ENCODE measurements around the gene FMN1.

DNA sequence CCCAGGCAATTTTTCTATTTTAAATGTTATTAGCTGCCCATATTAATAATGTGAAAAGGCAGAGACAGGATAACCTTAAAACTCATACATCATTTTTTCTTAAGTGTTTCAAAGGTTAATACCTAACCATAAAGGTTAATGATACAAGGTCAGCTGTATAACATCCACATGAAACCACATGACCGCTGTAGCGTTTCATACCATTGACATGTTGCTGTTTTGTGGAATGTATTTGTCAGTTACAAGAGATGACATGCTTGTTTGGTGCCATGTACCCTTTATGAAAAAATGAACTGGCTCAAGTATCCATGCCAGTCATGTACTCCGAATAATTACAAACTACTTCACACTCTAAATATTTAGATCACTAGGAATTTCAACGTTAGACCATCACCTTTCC is 207.4 kb downstream of the FMN1 start:
- TF ChIP-seq CTCF (IDR thresholded peaks at IDR 0.05) (no peak), POLR2A (IDR thresholded peaks at IDR 0.05) (no peak)

All from testis (tissue), 2 donors.